Stimulated activated CD8-positive, alpha-beta memory T cell treated with anti-CD3 and anti-CD28 coated beads, Interleukin-12 subunit alpha, Interleukin-12 subunit beta, amount 100 ng/mL, for 24 hours (primary cell): ENCODE results near the gene IL12B.
"Not testable (repeated sequence)": the region's sequence is repeated elsewhere in the genome, so short reads cannot be mapped to it uniquely, and the experiment has no call there.

Experiments used
- DNase-seq: peaks from one replicate; pipeline ENCODE4 v3.0.0-alpha.2; 2020; ENCODE audit errors: extremely low read depth

IL12B gene

GRCh38 chr5:159332800-159333544, 2.7 kb upstream of the IL12B start:
- no peak for DNase-seq

- no peak for DNase-seq
Measured at GRCh38 chr5:159331093-159331973, 1.0 kb upstream of the IL12B start.

- no peak for DNase-seq
Measured at GRCh38 chr5:159324986-159325385, 5.3 kb downstream of the IL12B start.

GRCh38 chr5:159324102-159324755, 6.1 kb downstream of the IL12B start:
- DNase-seq: no peak

- DNase-seq: no peak
Measured at GRCh38 chr5:159322180-159322579, 8.1 kb downstream of the IL12B start.

- no peak for DNase-seq
Measured at GRCh38 chr5:159319832-159320231, 10.5 kb downstream of the IL12B start.

- no peak for DNase-seq
Measured at GRCh38 chr5:159319363-159319762, 10.9 kb downstream of the IL12B start.

- no peak for DNase-seq
Measured at GRCh38 chr5:159318448-159318847, 11.8 kb downstream of the IL12B start.

GRCh38 chr5:159317849-159318248, 12.4 kb downstream of the IL12B start:
- DNase-seq: no peak

GRCh38 chr5:159316519-159317383, 13.5 kb downstream of the IL12B start:
- DNase-seq: no peak

- no peak for DNase-seq
Measured at GRCh38 chr5:159313197-159313596, 17.1 kb downstream of the IL12B start.

- no peak for DNase-seq
Measured at GRCh38 chr5:159311063-159311462, 19.2 kb downstream of the IL12B start.

- no peak for DNase-seq
Measured at GRCh38 chr5:159310511-159310910, 19.8 kb downstream of the IL12B start.

- DNase-seq: no peak
Measured at GRCh38 chr5:159309689-159310433, 20.4 kb downstream of the IL12B start.

GRCh38 chr5:159304961-159305595, 25.2 kb downstream of the IL12B start:
- DNase-seq: no peak

- DNase-seq: no peak
Measured at GRCh38 chr5:159303286-159303685, 27.0 kb downstream of the IL12B start.

GRCh38 chr5:159301929-159302860, 28.1 kb downstream of the IL12B start:
- not testable (repeated sequence) for DNase-seq

- DNase-seq: no peak
Measured at GRCh38 chr5:159301466-159301865, 28.8 kb downstream of the IL12B start.

GRCh38 chr5:159297300-159297699, 33.0 kb downstream of the IL12B start:
- DNase-seq: not testable (repeated sequence)
